GM12874 (cell line): ENCODE measurements around the gene PDE4B.
A peak's percentile ranks its signal among the peaks of the same experiment; 100 is the strongest.

ENCODE experiments used
- CTCF ChIP-seq: IDR thresholded peaks from 2 replicates; pipeline ENCODE4 v1.5.1; 2011; ENCODE audit warnings: low read depth, mild to moderate bottlenecking, control low read depth, low read length, moderate library complexity; ENCODE audit not compliant: insufficient read depth

Gene PDE4B

DNA sequence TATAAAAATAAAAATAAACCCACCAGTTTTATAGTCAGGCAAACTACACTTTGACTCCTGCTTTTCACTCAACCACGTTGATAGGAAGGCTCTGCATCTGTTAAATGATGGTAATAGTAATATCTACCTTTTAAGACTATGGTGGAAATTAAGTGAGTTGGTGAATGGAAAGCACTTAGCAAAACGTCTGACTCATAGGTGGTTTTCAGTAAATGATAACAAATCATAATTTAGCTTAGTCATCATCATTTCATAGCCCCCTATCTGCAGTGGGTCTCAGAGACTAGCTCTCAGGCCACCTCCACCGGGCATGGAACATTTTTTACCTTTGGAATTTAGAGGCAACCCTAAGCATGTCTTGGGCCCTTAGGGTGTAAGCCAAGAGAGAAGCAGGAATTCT, 160.0 kb downstream of the PDE4B start:
- TF ChIP-seq CTCF: no peak

DNA sequence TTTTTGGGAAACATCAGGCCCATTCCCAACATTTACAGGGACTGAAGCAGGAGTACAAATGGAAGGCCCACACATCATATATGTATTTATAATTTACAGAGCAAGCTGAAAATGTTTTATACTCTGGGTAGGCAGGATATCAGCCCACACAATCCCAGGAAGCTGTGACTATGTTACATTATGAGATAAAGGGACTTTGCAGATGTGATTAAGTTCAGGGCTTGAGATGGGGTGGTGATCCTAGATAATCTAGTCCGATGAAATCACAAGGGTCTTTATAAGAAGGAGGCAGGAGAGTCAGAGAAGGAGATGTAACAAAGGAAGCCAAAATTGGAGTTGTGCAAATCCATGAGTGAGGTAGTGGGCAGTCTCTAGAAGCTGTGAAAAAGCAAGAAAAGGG, 160.5 kb downstream of the PDE4B start:
- TF ChIP-seq CTCF: no peak

DNA sequence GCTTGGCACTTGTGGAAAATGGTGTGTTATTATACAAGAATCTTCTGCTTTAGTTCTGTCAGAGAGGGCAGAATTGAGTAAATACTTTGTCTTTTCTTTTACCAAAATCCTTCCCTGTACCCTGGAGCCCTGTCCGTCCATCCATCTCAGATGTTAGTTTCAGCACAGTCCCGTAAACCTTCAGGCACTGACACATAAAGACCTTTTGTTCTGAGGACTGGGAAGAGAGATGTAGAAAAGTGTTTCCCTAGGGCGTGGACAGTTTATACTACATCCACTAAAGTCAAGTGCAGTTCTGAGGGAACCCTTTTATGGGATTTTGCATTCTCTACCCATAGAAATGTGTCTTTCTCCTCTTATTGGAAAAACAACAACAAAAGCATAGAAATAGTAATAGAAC, 162.4 kb downstream of the PDE4B start:
- TF ChIP-seq CTCF: no peak

DNA sequence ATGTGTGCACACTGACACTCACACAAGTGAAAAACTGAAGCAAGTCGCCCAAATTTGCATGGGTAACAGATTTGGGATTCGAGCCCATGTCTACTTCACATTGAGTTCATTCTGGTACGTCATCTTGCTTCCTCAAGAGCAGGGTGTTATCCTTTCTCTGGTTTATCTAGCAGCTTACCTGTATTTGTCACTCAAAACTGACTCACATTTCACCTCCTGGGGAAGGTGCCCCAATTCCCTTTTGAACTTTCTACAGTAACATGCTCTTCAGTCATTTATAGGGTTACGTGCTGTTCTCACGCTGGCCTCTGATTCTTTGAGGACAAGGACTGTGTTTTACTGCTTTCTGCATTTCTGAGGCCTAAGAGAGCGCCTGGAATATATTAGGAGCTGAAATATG, 162.8 kb downstream of the PDE4B start:
- TF ChIP-seq CTCF: no peak

DNA sequence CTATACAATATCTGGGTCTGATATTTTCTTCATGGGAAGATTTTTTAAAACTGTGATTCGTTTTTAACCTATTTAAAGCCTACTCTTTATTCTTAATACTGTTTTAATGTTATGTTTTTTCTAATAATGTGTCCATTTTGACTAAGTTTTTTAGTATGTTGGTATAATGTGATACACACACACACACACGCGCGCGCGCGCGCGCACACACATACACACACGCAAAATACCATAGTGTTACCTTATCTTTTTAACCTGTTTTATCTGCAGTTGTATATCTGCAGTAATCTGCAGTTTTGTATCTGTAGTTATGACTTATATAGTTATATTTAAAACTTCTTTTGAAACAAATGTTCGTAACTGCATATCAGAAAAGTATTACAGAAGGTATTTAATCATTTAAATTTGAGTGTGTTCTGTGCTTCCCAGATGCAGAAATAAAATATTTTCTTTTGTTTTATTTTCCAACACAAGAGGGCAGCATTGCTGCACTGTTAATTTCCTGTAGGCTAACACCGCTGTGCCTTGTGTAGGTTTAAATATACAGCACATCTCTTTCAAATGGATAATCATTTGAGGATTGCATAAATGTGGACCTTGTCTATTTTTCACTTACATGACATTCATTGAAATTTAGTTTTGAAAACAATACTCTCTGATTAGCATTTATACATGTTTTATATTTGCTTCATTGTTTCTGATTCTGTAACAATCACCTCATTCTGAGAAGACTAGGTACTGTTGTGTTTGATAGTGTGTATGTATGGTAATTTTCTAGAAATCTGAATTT, 166.1 kb downstream of the PDE4B start:
- TF ChIP-seq CTCF: peak; percentile 6; the same call in 1 of the 2 replicates

- no peak for TF ChIP-seq CTCF
Observed at GRCh38 chr1:65959896-65960567, 167.3 kb downstream of the PDE4B start.

DNA sequence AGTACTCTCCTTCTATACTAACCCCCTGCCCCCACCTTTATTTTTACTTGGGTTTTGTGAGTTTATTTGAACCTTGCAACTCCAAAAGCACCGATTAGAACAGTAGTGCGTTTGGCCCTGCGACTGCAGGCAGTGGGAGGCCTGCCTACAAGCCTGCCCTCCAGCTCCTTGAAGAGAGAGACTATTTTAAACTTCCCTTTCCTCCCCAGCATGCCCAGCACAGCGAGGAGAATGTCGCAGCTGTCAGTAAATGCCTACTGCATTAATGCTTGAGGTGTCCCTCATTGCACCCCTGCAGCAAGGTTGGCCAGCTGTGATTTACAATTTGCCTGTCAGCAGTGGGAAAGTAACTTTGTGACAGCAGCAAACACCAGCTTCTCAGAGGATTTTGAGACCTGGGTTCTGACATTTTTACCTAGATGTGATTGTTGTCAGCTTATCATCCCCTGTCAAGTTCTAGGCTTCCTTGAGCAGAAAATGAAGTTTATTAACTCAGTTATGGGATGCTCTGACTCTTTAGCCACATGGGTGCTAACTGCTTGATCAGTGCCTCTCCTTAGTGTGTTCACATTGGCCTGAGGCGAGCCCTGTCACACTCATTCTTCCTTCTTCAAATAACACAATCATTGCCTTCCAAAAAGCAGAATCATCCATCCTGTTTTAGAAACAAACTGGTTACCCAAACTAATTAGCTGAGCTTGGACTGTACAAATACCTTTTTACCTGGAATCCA, 170.6 kb downstream of the PDE4B start:
- TF ChIP-seq CTCF: no peak
